CD8-positive, alpha-beta memory T cell (primary cell): ENCODE results near the gene BRMS1. TPM values are rescaled to one million over a fixed set of nuclear protein-coding genes. Genes with fewer than 3 reads are reported as not detected.

Experiments
- CTCF ChIA-PET: fragments of 350-600 bp; sonication (Branson Sonifier 250); formaldehyde crosslinking; loops from one replicate; lab custom pipeline; 2021; ENCODE audit warnings: antibody characterized with exemption; lab: Charles Lee
- POLR2A ChIA-PET: fragments of 350-600 bp; sonication (Branson Sonifier 250); formaldehyde crosslinking; loops from one replicate; lab custom pipeline; 2021; ENCODE audit warnings: antibody characterized with exemption; lab: Charles Lee
- DNase-seq, 5 donors: peaks; one replicate each; pipeline versions ENCODE4 v3.0.0 to v3.0.0-alpha.2; 2020 to 2022; ENCODE audit warnings: mixed read lengths in 1 of 5
- H3K27ac ChIP-seq: one replicate; pipeline ENCODE4 v1.7.0; 2013; ENCODE audit warnings: low read depth, mild to moderate bottlenecking, low read length, moderate library complexity
- H3K27me3 ChIP-seq: 2 replicates; pipeline ENCODE4 v1.7.0; 2013; ENCODE audit warnings: low read length, mild to moderate bottlenecking; ENCODE audit not compliant: insufficient read depth, poor library complexity, severe bottlenecking
- H3K36me3 ChIP-seq: 2 replicates; pipeline ENCODE4 v1.7.0; 2013; ENCODE audit warnings: mild to moderate bottlenecking, low read length, moderate library complexity; ENCODE audit not compliant: insufficient read depth
- H3K4me1 ChIP-seq: 2 replicates; pipeline ENCODE4 v1.7.0; 2013; ENCODE audit warnings: mild to moderate bottlenecking, low read length, moderate library complexity; ENCODE audit not compliant: insufficient read depth
- H3K4me3 ChIP-seq: 2 replicates; pipeline ENCODE4 v1.7.0; 2013; ENCODE audit warnings: mild to moderate bottlenecking, low read length
- H3K9me3 ChIP-seq: 2 replicates; pipeline ENCODE4 v1.7.0; 2013; ENCODE audit warnings: mild to moderate bottlenecking, low read length
- H3K27ac Mint-ChIP-seq, 8 donors: one replicate each; pipeline ENCODE4 v1.8.0; 2020 to 2021; ENCODE audit warnings: mixed read lengths in 8 of 8, mild to moderate bottlenecking in 6 of 8, inconsistent platforms in 3 of 8, moderate library complexity in 3 of 8
- H3K27me3 Mint-ChIP-seq, 2 donors: one replicate each; pipeline ENCODE4 v1.8.0; 2020 to 2021; ENCODE audit warnings: mixed read lengths in 2 of 2, mild to moderate bottlenecking in 1 of 2, moderate library complexity in 1 of 2
- H3K36me3 Mint-ChIP-seq, 3 donors: one replicate each; pipeline ENCODE4 v1.8.0; 2020 to 2021; ENCODE audit warnings: mixed read lengths in 3 of 3, inconsistent platforms in 1 of 3, mild to moderate bottlenecking in 1 of 3
- H3K4me1 Mint-ChIP-seq, 3 donors: one replicate each; pipeline ENCODE4 v1.8.0; 2020 to 2021; ENCODE audit warnings: mixed read lengths in 3 of 3, inconsistent platforms in 1 of 3, mild to moderate bottlenecking in 1 of 3
- H3K4me3 Mint-ChIP-seq, 7 donors: one replicate each; pipeline ENCODE4 v1.8.0; 2020 to 2021; ENCODE audit warnings: mixed read lengths in 7 of 7, mild to moderate bottlenecking in 6 of 7, moderate library complexity in 4 of 7, inconsistent platforms in 2 of 7
- H3K9me3 Mint-ChIP-seq, 5 donors: one replicate each; pipeline ENCODE4 v1.8.0; 2020 to 2022; ENCODE audit warnings: mixed read lengths in 5 of 5, mild to moderate bottlenecking in 3 of 5, moderate library complexity in 2 of 5, inconsistent platforms in 1 of 5
- polyA plus RNA-seq: library from polyadenylated mRNA; unstranded; fragments of 300-500 nt; fragmentation: Illumina TruSeq; gene quantifications from one replicate; pipeline ENCODE4 v1.2.3, GENCODE V29; 2021
- total RNA-seq, 2 experiments: library from RNA; stranded (reverse); gene quantifications; one replicate each; pipeline ENCODE4 v1.2.3, GENCODE V29; 2021

Gene BRMS1
- total and polyA plus RNA-seq, 3 experiments from 2014 or later, result 66.1 to 76.4 (median 66.5) TPM

GRCh38 chr11:66366844-66367477 lies 22.1 kb upstream of the BRMS1 start:
- no peaks in the 10 kb centered on the region for H3K27me3 ChIP-seq
- Mint-ChIP-seq H3K27me3 (no peaks in the 10 kb centered on the region), H3K4me3 (peak overlapping the region in 1 of 7 donors; percentile 68), H3K36me3 (peaks cover 0 to 2% (median 0%) of the 10 kb centered on the region in 3 donors), H3K27ac (no peak overlapping the region), H3K9me3 (no peaks in the 10 kb centered on the region), H3K4me1 (peaks cover 6 to 11% (median 10%) of the 10 kb centered on the region in 3 donors)
- no peaks in the 10 kb centered on the region for H3K36me3 ChIP-seq
- H3K27ac ChIP-seq, result no peak overlapping the region
- H3K4me1 ChIP-seq, result no peaks in the 10 kb centered on the region
- H3K9me3 ChIP-seq, result no peaks in the 10 kb centered on the region
- ChIA-PET CTCF (interaction anchor here (1.1 to 4.7 kb wide), 5 partner anchors 13 to 55 kb away, joined by 3 to 14 read pairs (median 5); no protein-coding TSS in a partner anchor), POLR2A (interaction anchor here (1.1 kb wide), 1 partner anchor 54 kb away, joined by 3 read pairs; no protein-coding TSS in a partner anchor)
- no peak for DNase-seq
- H3K4me3 ChIP-seq, result no peak overlapping the region

- Mint-ChIP-seq H3K4me3 (peak overlapping the region in 1 of 7 donors; percentile 68), H3K9me3 (no peaks in the 10 kb centered on the region), H3K4me1 (peaks cover 6 to 10% (median 10%) of the 10 kb centered on the region in 3 donors), H3K36me3 (peaks cover 0 to 5% (median 0%) of the 10 kb centered on the region in 3 donors), H3K27me3 (no peaks in the 10 kb centered on the region), H3K27ac (no peak overlapping the region)
- no peak for DNase-seq
- Histone ChIP-seq H3K9me3 (no peaks in the 10 kb centered on the region), H3K27me3 (no peaks in the 10 kb centered on the region), H3K4me3 (no peak overlapping the region), H3K36me3 (no peaks in the 10 kb centered on the region), H3K27ac (no peak overlapping the region), H3K4me1 (no peaks in the 10 kb centered on the region)
- ChIA-PET CTCF (interaction anchor here (1.1 to 4.7 kb wide), 6 partner anchors 12 to 54 kb away, joined by 3 to 14 read pairs (median 4); no protein-coding TSS in a partner anchor), POLR2A (interaction anchor here (1.1 kb wide), 1 partner anchor 53 kb away, joined by 3 read pairs; no protein-coding TSS in a partner anchor)
Observed at GRCh38 chr11:66365711-66366619, 21.1 kb upstream of the BRMS1 start.

GRCh38 chr11:66365166-66365565 lies 20.3 kb upstream of the BRMS1 start:
- H3K36me3 ChIP-seq, result no peaks in the 10 kb centered on the region
- Mint-ChIP-seq H3K4me3 (no peak overlapping the region), H3K27me3 (no peaks in the 10 kb centered on the region), H3K27ac (no peak overlapping the region), H3K9me3 (no peaks in the 10 kb centered on the region), H3K4me1 (peaks cover 5 to 7% (median 6%) of the 10 kb centered on the region in 3 donors), H3K36me3 (peaks cover 0 to 5% (median 0%) of the 10 kb centered on the region in 3 donors)
- no peak for DNase-seq
- no peak overlapping the region for H3K27ac ChIP-seq
- CTCF ChIA-PET, result interaction anchor here (0.7 to 4.7 kb wide), 5 partner anchors 12 to 48 kb away, joined by 3 to 14 read pairs (median 3); partner anchors contain the start of gene CD248
- H3K9me3 ChIP-seq, result no peaks in the 10 kb centered on the region
- no peak overlapping the region for H3K4me3 ChIP-seq
- POLR2A ChIA-PET, result no interaction called here
- no peaks in the 10 kb centered on the region for H3K27me3 ChIP-seq
- no peaks in the 10 kb centered on the region for H3K4me1 ChIP-seq

GRCh38 chr11:66363805-66364535 lies 19.1 kb upstream of the BRMS1 start:
- Mint-ChIP-seq H3K4me1 (peaks cover 0 to 2% (median 0%) of the 10 kb centered on the region in 3 donors), H3K4me3 (no peak overlapping the region), H3K9me3 (no peaks in the 10 kb centered on the region), H3K36me3 (peaks cover 0 to 3% (median 0%) of the 10 kb centered on the region in 3 donors), H3K27me3 (no peaks in the 10 kb centered on the region), H3K27ac (no peak overlapping the region)
- no peaks in the 10 kb centered on the region for H3K9me3 ChIP-seq
- CTCF ChIA-PET, result interaction anchor here (1.0 to 4.7 kb wide), 9 partner anchors 8 to 53 kb away, joined by 3 to 15 read pairs (median 5); partner anchors contain the start of gene BRMS1
- H3K27me3 ChIP-seq, result no peaks in the 10 kb centered on the region
- no peaks in the 10 kb centered on the region for H3K36me3 ChIP-seq
- peak; percentile 36 to 71 (median 55) for DNase-seq
- POLR2A ChIA-PET, result no interaction called here
- H3K4me1 ChIP-seq, result no peaks in the 10 kb centered on the region
- H3K4me3 ChIP-seq, result no peak overlapping the region
- H3K27ac ChIP-seq, result no peak overlapping the region

- Mint-ChIP-seq H3K4me3 (no peak overlapping the region), H3K27me3 (no peaks in the 10 kb centered on the region), H3K36me3 (peaks cover 0 to 6% (median 2%) of the 10 kb centered on the region in 3 donors), H3K9me3 (no peaks in the 10 kb centered on the region), H3K27ac (no peak overlapping the region), H3K4me1 (peaks cover 0 to 2% (median 0%) of the 10 kb centered on the region in 3 donors)
- no peak for DNase-seq
- Histone ChIP-seq H3K4me1 (no peaks in the 10 kb centered on the region), H3K9me3 (no peaks in the 10 kb centered on the region), H3K36me3 (no peaks in the 10 kb centered on the region), H3K27ac (no peak overlapping the region), H3K4me3 (no peak overlapping the region), H3K27me3 (no peaks in the 10 kb centered on the region)
- CTCF ChIA-PET, result interaction anchor here (0.9 to 4.7 kb wide), 8 partner anchors 9 to 52 kb away, joined by 3 to 15 read pairs (median 6); partner anchors contain the start of gene BRMS1
- POLR2A ChIA-PET, result no interaction called here
Observed at GRCh38 chr11:66363187-66363601, 18.3 kb upstream of the BRMS1 start.

GRCh38 chr11:66362481-66363147 lies 17.7 kb upstream of the BRMS1 start:
- peaks cover 0 to 6% (median 2%) of the 10 kb centered on the region in 3 donors for H3K36me3 Mint-ChIP-seq
- H3K27me3 ChIP-seq, result no peaks in the 10 kb centered on the region
- H3K4me1 ChIP-seq, result no peaks in the 10 kb centered on the region
- H3K4me3 Mint-ChIP-seq, result no peak overlapping the region
- no peak overlapping the region for H3K4me3 ChIP-seq
- no peaks in the 10 kb centered on the region for H3K9me3 Mint-ChIP-seq
- no peaks in the 10 kb centered on the region for H3K36me3 ChIP-seq
- no peaks in the 10 kb centered on the region for H3K27me3 Mint-ChIP-seq
- H3K27ac Mint-ChIP-seq, result no peak overlapping the region
- H3K9me3 ChIP-seq, result no peaks in the 10 kb centered on the region
- POLR2A ChIA-PET, result no interaction called here
- CTCF ChIA-PET, result interaction anchor here (0.9 to 4.7 kb wide), 7 partner anchors 9 to 26 kb away, joined by 3 to 15 read pairs (median 8); partner anchors contain the start of gene BRMS1
- DNase-seq, result no peak
- H3K27ac ChIP-seq, result no peak overlapping the region
- H3K4me1 Mint-ChIP-seq, result no peaks in the 10 kb centered on the region

GRCh38 chr11:66361502-66361941 lies 16.6 kb upstream of the BRMS1 start:
- Histone ChIP-seq H3K36me3 (no peaks in the 10 kb centered on the region), H3K27ac (no peak overlapping the region), H3K4me1 (no peaks in the 10 kb centered on the region), H3K9me3 (no peaks in the 10 kb centered on the region), H3K27me3 (no peaks in the 10 kb centered on the region), H3K4me3 (no peak overlapping the region)
- Mint-ChIP-seq H3K4me1 (no peaks in the 10 kb centered on the region), H3K27ac (no peak overlapping the region), H3K9me3 (no peaks in the 10 kb centered on the region), H3K36me3 (peaks cover 0 to 6% (median 2%) of the 10 kb centered on the region in 3 donors), H3K27me3 (no peaks in the 10 kb centered on the region), H3K4me3 (no peak overlapping the region)
- POLR2A ChIA-PET, result no interaction called here
- DNase-seq, result no peak
- CTCF ChIA-PET, result interaction anchor here (0.8 to 1.5 kb wide), 3 partner anchors 13 to 49 kb away, joined by 3 to 4 read pairs (median 3); no protein-coding TSS in a partner anchor
